H9 (cell line): Measurements from ENCODE around the gene IFRD2. TPM values are rescaled to one million over a fixed set of nuclear protein-coding genes. Genes with fewer than 3 reads are reported as not detected.

ENCODE experiments used
- DNase-seq: peaks from one replicate; pipeline ENCODE4 v3.0.0-alpha.2; 2017
- H2AFZ ChIP-seq: one replicate; pipeline ENCODE4 v1.6.1; 2013; ENCODE audit warnings: mild to moderate bottlenecking, low read length, control low read depth, moderate library complexity
- H2AK5ac ChIP-seq: 2 replicates; pipeline ENCODE4 v1.6.1; 2013; ENCODE audit warnings: low read length, control low read depth, mixed read lengths; ENCODE audit not compliant: insufficient read length
- H2BK120ac ChIP-seq: one replicate; pipeline ENCODE4 v1.6.1; 2013; ENCODE audit warnings: low read depth, mild to moderate bottlenecking, low read length, control low read depth, inconsistent platforms; ENCODE audit not compliant: poor library complexity, severe bottlenecking
- H2BK12ac ChIP-seq: 2 replicates; pipeline ENCODE4 v1.6.1; 2013; ENCODE audit warnings: low read length, control low read depth, mixed read lengths, low read depth; ENCODE audit not compliant: insufficient read length
- H2BK15ac ChIP-seq: 2 replicates; pipeline ENCODE4 v1.6.1; 2013; ENCODE audit warnings: low read depth, low read length, control low read depth
- H2BK20ac ChIP-seq: one replicate; pipeline ENCODE4 v1.6.1; 2013; ENCODE audit warnings: low read depth, mild to moderate bottlenecking, low read length, control low read depth, inconsistent platforms; ENCODE audit not compliant: poor library complexity, severe bottlenecking
- H2BK5ac ChIP-seq: 2 replicates; pipeline ENCODE4 v1.6.1; 2013; ENCODE audit warnings: low read length, control low read depth, mixed read lengths; ENCODE audit not compliant: insufficient read length
- H3K14ac ChIP-seq: 2 replicates; pipeline ENCODE4 v1.6.1; 2013; ENCODE audit warnings: low read length, control low read depth; ENCODE audit not compliant: insufficient read depth
- H3K18ac ChIP-seq: 2 replicates; pipeline ENCODE4 v1.6.1; 2013; ENCODE audit warnings: low read depth, mild to moderate bottlenecking, mixed read lengths, low read length, control low read depth; ENCODE audit not compliant: insufficient read length
- H3K23ac ChIP-seq: 2 replicates; pipeline ENCODE4 v1.6.1; 2013; ENCODE audit warnings: low read length, control low read depth, mixed read lengths, low read depth; ENCODE audit not compliant: insufficient read length
- H3K23me2 ChIP-seq: 2 replicates; pipeline ENCODE4 v1.6.1; 2013; ENCODE audit warnings: low read depth, mild to moderate bottlenecking, mixed read lengths, low read length, control low read depth; ENCODE audit not compliant: insufficient read length, poor library complexity, severe bottlenecking
- H3K27ac ChIP-seq: 2 replicates; pipeline ENCODE4 v1.5.1; 2013; ENCODE audit warnings: low read length, control low read depth, mixed read lengths, low read depth; ENCODE audit not compliant: insufficient read length
- H3K27me3 ChIP-seq: 2 replicates; pipeline ENCODE4 v1.6.1; 2013; ENCODE audit warnings: low read length, control low read depth, inconsistent platforms; ENCODE audit not compliant: insufficient read depth
- H3K4ac ChIP-seq: 2 replicates; pipeline ENCODE4 v1.6.1; 2013; ENCODE audit warnings: low read depth, mild to moderate bottlenecking, control low read depth, inconsistent platforms, low read length, moderate library complexity
- H3K4me1 ChIP-seq: 2 replicates; pipeline ENCODE4 v1.6.1; 2013; ENCODE audit warnings: low read length, control low read depth, inconsistent platforms; ENCODE audit not compliant: insufficient read depth
- H3K4me2 ChIP-seq: 2 replicates; pipeline ENCODE4 v1.6.1; 2013; ENCODE audit warnings: low read length, control low read depth, mixed read lengths; ENCODE audit not compliant: insufficient read length, insufficient read depth
- H3K56ac ChIP-seq: 2 replicates; pipeline ENCODE4 v1.6.1; 2013; ENCODE audit warnings: low read depth, mild to moderate bottlenecking, mixed read lengths, low read length, control low read depth; ENCODE audit not compliant: insufficient read length
- H3K79me1 ChIP-seq: 2 replicates; pipeline ENCODE4 v1.6.1; 2013; ENCODE audit warnings: low read depth, mild to moderate bottlenecking, moderate library complexity, low read length, control low read depth, inconsistent platforms; ENCODE audit not compliant: insufficient read depth, poor library complexity, severe bottlenecking
- H3K79me2 ChIP-seq: 2 replicates; pipeline ENCODE4 v1.6.1; 2013; ENCODE audit warnings: low read length, control low read depth, inconsistent platforms; ENCODE audit not compliant: insufficient read depth
- H3K9ac ChIP-seq: 2 replicates; pipeline ENCODE4 v1.6.1; 2013; ENCODE audit warnings: low read length, control low read depth, mixed read lengths; ENCODE audit not compliant: insufficient read length; ENCODE audit errors: extremely low read depth
- H3K9me3 ChIP-seq: one replicate; pipeline ENCODE4 v1.6.1; 2013; ENCODE audit warnings: low read depth, low read length, inconsistent platforms; ENCODE audit not compliant: control insufficient read depth
- H3T11ph ChIP-seq: one replicate; pipeline ENCODE4 v1.6.1; 2013; ENCODE audit warnings: mild to moderate bottlenecking, low read length, control low read depth, inconsistent platforms
- H4K20me1 ChIP-seq: one replicate; pipeline ENCODE4 v1.6.1; 2013; ENCODE audit not compliant: control insufficient read depth, insufficient read length, insufficient read depth
- H4K5ac ChIP-seq: 2 replicates; pipeline ENCODE4 v1.6.1; 2013; ENCODE audit warnings: low read depth, mild to moderate bottlenecking, mixed read lengths, low read length, control low read depth; ENCODE audit not compliant: insufficient read length
- H4K8ac ChIP-seq: replicated peaks from 2 replicates; pipeline ENCODE4 v1.6.1; 2013; ENCODE audit warnings: low read length, control low read depth, mixed read lengths, low read depth; ENCODE audit not compliant: insufficient read length
- H4K91ac ChIP-seq: 2 replicates; pipeline ENCODE4 v1.6.1; 2013; ENCODE audit warnings: low read depth, mild to moderate bottlenecking, moderate library complexity, mixed read lengths, low read length, control low read depth; ENCODE audit not compliant: insufficient read length
- H3K27ac Mint-ChIP-seq, 3 experiments: 2 replicates in 2 of 3; 3 replicates in 1 of 3; pipeline ENCODE4 v1.8.0; 2020 to 2021; ENCODE audit warnings: mixed read lengths in 3 of 3, mild to moderate bottlenecking in 1 of 3, moderate library complexity in 1 of 3
- H3K27me3 Mint-ChIP-seq: 2 replicates; pipeline ENCODE4 v1.8.0; 2021; ENCODE audit warnings: low read depth, mild to moderate bottlenecking, moderate library complexity, mixed read lengths
- H3K36me3 Mint-ChIP-seq, 3 experiments: 2 replicates in 2 of 3; 3 replicates in 1 of 3; pipeline ENCODE4 v1.8.0; 2020 to 2021; ENCODE audit warnings: low read depth in 3 of 3, mixed read lengths in 3 of 3; ENCODE audit not compliant: insufficient read depth in 1 of 3
- H3K4me1 Mint-ChIP-seq, 2 experiments: 2 replicates each; pipeline ENCODE4 v1.8.0; 2020; ENCODE audit warnings: mixed read lengths in 2 of 2
- H3K4me3 Mint-ChIP-seq, 2 experiments: 2 replicates in 1 of 2; 3 replicates in 1 of 2; pipeline ENCODE4 v1.8.0; 2020 to 2021; ENCODE audit warnings: mild to moderate bottlenecking in 2 of 2, mixed read lengths in 2 of 2, moderate library complexity in 1 of 2
- H3K9me3 Mint-ChIP-seq, 2 experiments: 2 replicates in 1 of 2; 3 replicates in 1 of 2; pipeline ENCODE4 v1.8.0; 2020; ENCODE audit warnings: mild to moderate bottlenecking in 2 of 2, mixed read lengths in 2 of 2, moderate library complexity in 1 of 2
- CTCF ChIP-seq: fragments of 200-600 bp; sonication (generic); conservative IDR thresholded peaks from 3 replicates; pipeline ENCODE4 v1.8.0; 2021; ENCODE audit warnings: antibody characterized with exemption, mild to moderate bottlenecking
- WGBS: extraction: QIAGEN DNeasy Blood & Tissue Kit; methylation state at CpG from one replicate; pipeline ENCODE4 v1.1.7; 2013; ENCODE audit warnings: missing lambda C conversion rate, low lambda C conversion rate, mixed read lengths; ENCODE audit not compliant: insufficient read length; ENCODE audit errors: extremely low coverage; 5-methylcytosine and 5-hydroxymethylcytosine counted together
- total RNA-seq: library from RNA; stranded (reverse); gene quantifications from 2 replicates; pipeline ENCODE4 v1.2.1, GENCODE V29; 2021

IFRD2 gene
- total RNA-seq, 1 experiment from 2014 or later, result 109 TPM

DNA sequence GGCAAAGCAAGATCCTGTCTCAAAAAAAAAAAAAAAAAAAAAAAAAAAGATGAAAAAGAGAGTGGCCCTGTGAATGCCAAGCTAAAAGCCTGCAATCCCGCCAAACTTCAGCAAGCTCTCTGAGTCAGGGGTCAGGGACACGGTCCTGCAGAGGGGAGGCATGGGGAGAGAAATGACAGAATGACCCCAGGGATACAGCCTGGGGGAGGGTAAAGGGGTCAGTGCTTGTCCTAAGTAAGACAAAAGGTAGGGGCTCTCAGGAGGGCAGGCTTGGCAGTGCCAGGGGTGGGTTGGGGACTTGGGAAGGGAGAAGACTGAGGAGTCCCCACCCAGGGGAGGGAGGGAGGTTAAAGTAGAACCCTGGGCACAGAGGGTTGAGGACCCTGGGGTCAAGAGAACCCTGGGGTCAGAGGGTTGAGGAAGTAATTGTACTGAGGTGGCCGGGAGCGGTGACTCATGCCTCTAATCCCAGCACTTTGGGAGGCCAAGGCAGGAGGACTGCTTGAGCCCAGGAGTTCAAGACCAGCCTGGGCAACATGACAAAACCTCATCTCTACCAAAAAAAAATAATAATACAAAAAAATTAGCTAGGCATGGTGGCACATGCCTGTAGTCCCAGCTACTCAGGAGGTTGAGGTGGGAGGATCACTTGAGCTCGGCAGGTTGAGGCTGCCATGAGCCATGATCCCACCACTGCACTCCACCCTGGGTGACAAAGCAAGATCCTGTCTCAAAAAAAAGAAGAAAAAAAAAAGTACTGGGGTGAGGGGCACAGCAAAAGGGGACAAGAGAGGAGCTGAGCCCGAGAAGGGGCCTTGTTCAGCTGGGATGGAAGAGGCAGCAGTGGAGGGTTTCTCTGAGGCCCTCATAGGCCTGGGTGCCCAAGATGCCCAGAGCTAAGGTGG lies 28.5 kb downstream of the IFRD2 start:
- Histone ChIP-seq H3K4me2 (peak overlapping the region; percentile 36), H3K79me1 (no peaks in the 10 kb centered on the region), H4K5ac (no peak overlapping the region), H3K79me2 (no peaks in the 10 kb centered on the region), H3K4ac (no peak overlapping the region), H4K91ac (no peak overlapping the region), H3T11ph (no peak overlapping the region), H3K27me3 (no peaks in the 10 kb centered on the region), H2BK12ac (no peak overlapping the region), H4K20me1 (no peaks in the 10 kb centered on the region), H3K23ac (no peak overlapping the region), H3K9me3 (no peaks in the 10 kb centered on the region), H3K23me2 (no peaks in the 10 kb centered on the region), H2BK15ac (no peak overlapping the region), H2BK20ac (no peak overlapping the region), H3K14ac (peak overlapping the region; percentile 3; the same call in 1 of the 2 replicates), H2BK5ac (no peak overlapping the region), H3K27ac (peak overlapping the region; percentile 48), H3K9ac (no peak overlapping the region), H3K56ac (no peak overlapping the region), H3K18ac (peak overlapping the region; percentile 81), H2AFZ (no peak overlapping the region), H2AK5ac (no peak overlapping the region), H4K8ac (no peak overlapping the region), H3K4me1 (peaks cover 5% of the 10 kb centered on the region; the same call in 1 of the 2 replicates), H2BK120ac (no peak overlapping the region)
- WGBS, result no CpG with 5 or more reads among the region's 6 CpGs
- Mint-ChIP-seq H3K27ac (peak overlapping the region; percentile 97 to 98 (median 98)), H3K9me3 (no peaks in the 10 kb centered on the region), H3K36me3 (peaks cover 0 to 3% (median 2%) of the 10 kb centered on the region in 3 experiments; a peak in 3 of 7 replicates), H3K27me3 (peaks cover 3% of the 10 kb centered on the region; the same call in 1 of the 2 replicates), H3K4me1 (peaks cover 49 to 71% of the 10 kb centered on the region in 2 experiments), H3K4me3 (peak overlapping the region in 1 of 2 experiments; percentile 71; a peak in 3 of 5 replicates)
- no peak for DNase-seq
- TF ChIP-seq CTCF, result no peak
